Colon (tissue), 2 donors: ENCODE measurements around the gene TSR3.
"Not testable (repeated sequence)": the region's sequence is repeated elsewhere in the genome, so short reads cannot be mapped to it uniquely, and the experiment has no call there.

Experiments
- FAIRE-seq: peaks from 2 replicates; lab custom pipeline; 2012; peaks lifted over from hg19 to GRCh38; lab: Jason Lieb, UNC
- donor health status: control.
- donor health status: control.

TSR3 gene

GRCh38 chr16:1337486-1337885, 14.2 kb downstream of the TSR3 start:
- FAIRE-seq = no peak

- FAIRE-seq = no peak
These were observed 15.1 kb downstream of the TSR3 start for GRCh38 chr16:1336619-1337018.

DNA sequence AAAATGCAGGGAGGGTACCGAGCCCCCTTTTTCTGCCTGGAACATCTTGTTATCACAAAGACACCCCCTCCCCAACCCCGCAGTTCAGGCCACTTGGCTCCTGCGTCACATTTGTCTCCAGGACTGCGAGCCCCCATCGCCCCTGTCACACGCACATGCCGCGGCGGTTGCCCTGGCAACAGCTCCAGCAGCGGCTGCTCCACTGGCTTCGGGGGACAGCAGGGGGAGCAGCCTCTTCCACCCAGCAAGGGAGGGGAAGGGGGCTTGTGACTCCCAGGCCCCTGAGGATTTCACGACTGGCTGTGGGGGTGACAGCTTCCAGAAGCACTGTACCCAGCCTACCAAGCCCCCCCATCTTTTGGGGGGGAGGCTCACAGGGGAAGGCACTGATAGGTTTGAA, 15.7 kb downstream of the TSR3 start:
- FAIRE-seq = no peak

DNA sequence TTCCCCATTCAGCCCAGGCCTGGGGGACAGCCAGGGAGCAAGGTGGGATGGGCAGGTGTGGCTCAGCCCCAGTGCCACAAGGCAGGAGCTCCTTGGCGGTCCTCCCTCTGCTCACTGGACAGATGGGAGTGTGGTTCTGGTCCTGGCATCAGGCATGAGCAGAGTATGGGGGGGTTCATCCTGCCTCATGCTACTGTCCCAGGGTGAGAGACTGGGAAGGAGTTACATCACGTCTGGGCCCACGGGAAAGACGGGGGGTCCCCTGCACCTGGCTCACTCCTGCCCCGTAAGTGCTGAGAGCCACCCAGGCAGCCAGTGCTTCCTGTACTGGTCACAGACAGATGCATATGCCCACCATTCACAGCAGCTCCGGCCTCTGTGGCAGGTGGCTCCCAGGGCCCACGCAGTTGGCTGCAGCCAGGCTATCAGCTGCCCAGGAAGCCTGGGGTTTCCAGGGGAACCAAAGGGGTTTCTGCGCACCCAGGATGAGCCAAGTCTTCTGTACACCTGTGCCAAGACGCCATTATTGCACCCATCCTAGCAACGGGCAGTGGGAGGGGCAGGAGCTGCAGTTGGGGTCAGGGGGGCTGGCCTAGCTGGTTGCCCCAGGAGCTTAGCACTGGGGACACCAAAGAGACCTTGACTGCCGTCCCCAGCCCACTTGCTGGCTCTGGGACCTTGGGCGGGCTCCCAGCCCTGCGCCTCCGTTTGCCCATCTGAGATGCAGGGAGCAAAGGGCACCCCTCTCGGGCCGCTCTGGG, 16.3 kb downstream of the TSR3 start:
- FAIRE-seq = no peak

- no peak for FAIRE-seq
These were observed 16.9 kb downstream of the TSR3 start for GRCh38 chr16:1334739-1335138.

DNA sequence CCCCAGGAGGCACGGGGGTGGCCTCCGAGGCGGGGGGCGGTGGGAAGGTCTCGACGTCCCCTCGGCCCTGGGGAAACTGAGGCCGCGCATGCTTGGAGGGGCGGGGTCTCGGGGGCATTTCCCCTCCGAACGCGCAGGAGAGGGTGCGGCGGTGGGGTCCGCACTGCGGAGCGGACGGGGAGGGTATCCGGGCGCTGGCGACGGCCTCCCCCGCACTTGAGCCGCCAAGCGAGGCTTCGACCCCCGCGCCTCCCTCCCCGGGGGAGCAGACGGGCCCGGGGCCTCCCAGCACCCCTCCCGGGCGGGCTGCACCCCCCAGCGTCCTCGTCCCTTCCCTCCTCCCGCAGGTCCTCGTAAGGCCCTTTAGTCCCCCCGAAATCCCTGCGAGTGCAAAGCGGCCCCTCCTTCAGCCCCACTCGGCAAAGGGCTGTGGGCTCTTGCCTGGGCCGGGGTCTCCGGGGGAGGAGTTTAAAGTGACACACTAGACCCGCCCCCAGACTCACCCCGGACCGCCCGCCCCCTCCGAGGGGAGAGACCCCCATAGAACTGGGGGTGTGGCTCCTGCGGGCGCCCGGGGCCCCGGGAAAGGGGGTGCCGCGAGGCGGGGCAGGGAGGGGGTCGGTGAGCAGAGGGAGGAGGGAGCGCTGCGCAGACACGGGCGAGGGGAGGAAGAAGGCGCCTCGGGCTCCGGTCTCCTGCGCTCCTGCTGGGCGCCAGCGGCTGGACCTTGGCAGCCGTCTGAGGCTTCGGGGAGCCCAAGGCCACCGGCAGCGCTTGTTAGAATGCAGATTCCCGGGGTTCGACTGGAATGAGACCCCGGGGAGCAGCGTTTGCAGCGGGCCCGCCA, 17.6 kb downstream of the TSR3 start:
- no peak for FAIRE-seq

DNA sequence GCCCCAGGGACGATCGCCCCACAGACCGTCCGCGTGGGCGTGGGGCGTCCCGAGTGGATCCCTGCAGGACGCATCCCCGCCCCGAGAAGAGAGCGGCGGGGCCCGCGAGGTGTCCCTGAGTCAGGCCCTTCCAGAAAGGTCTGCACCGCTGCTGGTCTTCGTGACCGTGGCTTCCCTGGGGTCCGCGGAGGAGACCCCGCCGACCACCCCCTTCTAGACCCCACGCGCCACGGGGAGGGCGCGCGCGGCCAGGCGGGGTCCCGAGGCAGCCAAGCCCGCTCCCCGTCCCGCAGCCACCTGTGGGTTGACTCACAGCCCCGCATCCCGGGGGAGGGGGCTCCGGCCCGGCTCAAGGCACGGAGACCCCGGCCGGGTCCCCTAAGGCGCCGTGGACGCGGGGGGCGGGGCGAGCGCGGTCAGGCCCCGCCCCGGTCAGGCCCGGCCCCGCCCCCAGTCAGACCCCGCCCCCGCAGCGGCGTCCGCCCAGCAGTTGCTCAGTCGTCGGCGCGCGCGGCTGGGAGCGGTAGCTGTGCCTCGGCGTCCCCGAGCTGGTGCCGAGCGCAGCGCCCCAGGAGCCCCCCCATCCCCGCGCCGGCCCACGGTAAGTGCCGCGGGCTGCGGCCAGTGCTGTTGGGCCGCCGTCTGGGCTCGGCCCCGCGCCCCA, 18.4 kb downstream of the TSR3 start, which contains the start of gene BAIAP3:
Gene BAIAP3 (plus strand): TSS at position 497 of the 664 bp plus-strand sequence. CDS start 4,905 bp downstream, outside the sequence.
- no peak for FAIRE-seq

DNA sequence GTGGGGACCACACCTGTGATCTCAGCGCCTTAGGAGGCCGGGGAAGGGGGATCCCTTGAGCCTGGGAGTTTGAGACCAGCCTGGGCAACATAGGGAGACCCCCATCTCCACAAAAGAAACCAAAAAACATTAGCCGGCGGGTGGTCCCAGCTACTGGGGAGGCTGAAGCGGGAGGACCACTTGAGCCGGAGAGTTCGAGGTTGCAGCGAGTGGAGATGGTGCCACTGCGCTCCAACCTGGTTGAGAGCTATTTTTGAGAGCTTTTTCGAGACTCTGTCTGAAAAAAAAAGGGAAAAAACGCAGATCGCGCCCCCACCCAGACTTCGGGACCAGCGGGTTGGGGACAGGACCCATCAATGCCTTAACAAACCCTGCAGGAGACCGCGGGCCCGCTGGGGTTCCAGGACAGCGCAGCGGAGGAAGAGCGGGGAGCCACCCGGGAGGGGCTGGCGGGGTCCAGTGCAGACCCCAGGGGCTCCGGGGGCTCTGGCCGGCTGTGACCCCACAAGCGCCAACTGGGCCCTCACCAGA, 19.0 kb downstream of the TSR3 start:
- no peak for FAIRE-seq

- no peak for FAIRE-seq
These were observed 19.7 kb downstream of the TSR3 start for GRCh38 chr16:1331712-1332617.

DNA sequence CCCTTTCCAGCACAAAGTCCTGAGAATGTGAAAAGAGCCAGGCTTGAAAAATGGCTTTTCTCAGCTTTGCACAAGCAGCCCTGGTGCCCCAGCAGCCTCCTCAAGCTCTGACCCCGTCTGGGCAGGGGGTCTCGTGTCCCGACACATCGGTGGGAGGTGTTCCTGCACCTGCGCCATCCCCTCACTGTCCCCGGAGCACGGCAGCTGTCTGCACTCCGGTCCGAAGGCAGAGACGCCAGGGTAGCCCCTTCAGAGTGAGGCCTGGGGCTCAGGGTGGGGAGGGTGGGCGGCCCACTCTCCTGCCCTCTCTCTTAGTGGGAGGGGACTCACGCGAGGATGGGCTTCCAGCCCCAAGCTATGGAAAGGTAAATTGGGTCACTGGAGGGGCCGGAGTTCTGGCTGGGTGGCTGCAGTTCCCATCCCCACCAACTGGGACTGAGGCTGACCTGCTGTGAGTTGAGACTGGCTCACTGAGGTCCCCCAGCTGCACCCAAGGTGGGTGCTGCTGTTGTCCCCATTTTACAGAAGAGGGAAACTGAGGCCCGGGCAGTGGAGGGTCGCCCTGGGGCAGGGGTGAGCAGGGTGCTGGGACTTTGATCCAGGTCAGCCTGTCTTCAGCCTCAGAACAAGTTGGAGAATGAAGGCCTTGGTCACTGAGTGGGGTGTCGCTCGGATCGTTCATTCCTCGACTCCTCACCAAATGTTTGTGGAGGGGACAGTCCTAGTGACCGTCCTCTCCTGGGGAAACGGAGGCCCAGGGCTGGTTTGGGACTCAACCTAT, 20.6 kb downstream of the TSR3 start:
- FAIRE-seq = no peak

GRCh38 chr16:1330260-1330914, 21.3 kb downstream of the TSR3 start:
- no peak for FAIRE-seq

DNA sequence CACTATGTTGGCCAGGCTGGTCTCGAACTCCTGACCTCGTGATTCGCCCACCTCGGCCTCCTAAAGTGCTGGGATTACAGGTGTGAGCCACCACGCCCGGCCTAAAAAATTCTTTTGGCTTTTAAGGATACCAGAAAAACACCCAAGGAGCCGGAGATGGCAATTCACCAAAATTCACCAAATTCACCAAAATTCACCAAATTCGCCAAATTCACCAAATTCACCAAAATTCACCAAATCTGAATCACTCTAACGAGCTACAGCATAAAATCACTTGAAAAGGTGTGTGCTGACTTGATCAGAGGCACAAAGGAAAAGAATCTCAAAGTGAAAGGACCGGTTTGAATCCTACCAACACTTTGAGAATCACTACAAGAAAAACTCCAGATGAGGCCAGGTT, 22.7 kb downstream of the TSR3 start:
- FAIRE-seq = not testable (repeated sequence)

- FAIRE-seq = not testable (repeated sequence)
These were observed 23.5 kb downstream of the TSR3 start for GRCh38 chr16:1328136-1328535.

GRCh38 chr16:1327619-1327947, 24.1 kb downstream of the TSR3 start:
- FAIRE-seq = no peak

- FAIRE-seq = no peak
These were observed 24.6 kb downstream of the TSR3 start for GRCh38 chr16:1326946-1327618.

DNA sequence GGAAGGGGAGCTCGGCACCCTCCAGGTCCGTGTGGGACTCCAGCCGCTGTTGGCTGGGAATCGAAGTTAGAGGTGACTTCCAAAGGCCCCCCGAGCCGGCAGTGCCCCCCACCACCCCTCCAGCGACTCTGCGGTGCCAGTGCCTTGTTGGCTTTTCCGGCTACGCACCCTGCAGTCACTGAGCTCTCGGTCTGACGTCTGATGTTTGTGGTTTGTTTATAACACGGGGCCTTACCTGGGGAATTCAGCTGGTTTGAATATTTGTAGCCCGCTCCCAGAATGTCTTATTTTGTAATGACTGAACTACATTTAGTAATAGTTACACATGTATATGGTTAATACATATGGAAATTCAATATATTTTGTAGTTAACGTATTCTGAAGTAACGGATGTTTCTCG, 25.3 kb downstream of the TSR3 start:
- no peak for FAIRE-seq

- FAIRE-seq = no peak
These were observed 25.9 kb downstream of the TSR3 start for GRCh38 chr16:1325673-1326371.

GRCh38 chr16:1325261-1325660, 26.4 kb downstream of the TSR3 start:
- FAIRE-seq = no peak

- FAIRE-seq = no peak
These were observed 27.3 kb downstream of the TSR3 start for GRCh38 chr16:1324286-1324826.
